Adipose tissue (tissue), 3 donors: Measurements from ENCODE around the gene MT1M. TPM values are rescaled to one million over a fixed set of nuclear protein-coding genes. Genes with fewer than 3 reads are reported as not detected.
"Not testable (repeated sequence)": the region's sequence is repeated elsewhere in the genome, so short reads cannot be mapped to it uniquely, and the experiment has no call there.

Experiments used
- H3K27ac ChIP-seq: one replicate; pipeline ENCODE4 v1.5.1; 2013; ENCODE audit warnings: low read depth, low read length
- WGBS, 3 donors: extraction: QIAGEN DNeasy Blood & Tissue Kit; methylation state at CpG; one replicate each; pipeline ENCODE4 v1.1.7; 2013; 5-methylcytosine and 5-hydroxymethylcytosine counted together
- polyA plus RNA-seq, 3 donors: library from polyadenylated mRNA; stranded (reverse); fragments of 200-250 nt; gene quantifications; one replicate each; pipeline ENCODE4 v1.2.3, GENCODE V29; 2013
- donor health status: healthy with polysubstance abuse.
- donor health status: Bipolar disorder and iron deficiency.
- donor health status: healthy.

Gene MT1M
- polyA plus RNA-seq, result 1,000 to 10,000 TPM in 1 of 3 donors, 100 to 1,000 TPM in 2; 108 to 1,265 (median 551) TPM

DNA sequence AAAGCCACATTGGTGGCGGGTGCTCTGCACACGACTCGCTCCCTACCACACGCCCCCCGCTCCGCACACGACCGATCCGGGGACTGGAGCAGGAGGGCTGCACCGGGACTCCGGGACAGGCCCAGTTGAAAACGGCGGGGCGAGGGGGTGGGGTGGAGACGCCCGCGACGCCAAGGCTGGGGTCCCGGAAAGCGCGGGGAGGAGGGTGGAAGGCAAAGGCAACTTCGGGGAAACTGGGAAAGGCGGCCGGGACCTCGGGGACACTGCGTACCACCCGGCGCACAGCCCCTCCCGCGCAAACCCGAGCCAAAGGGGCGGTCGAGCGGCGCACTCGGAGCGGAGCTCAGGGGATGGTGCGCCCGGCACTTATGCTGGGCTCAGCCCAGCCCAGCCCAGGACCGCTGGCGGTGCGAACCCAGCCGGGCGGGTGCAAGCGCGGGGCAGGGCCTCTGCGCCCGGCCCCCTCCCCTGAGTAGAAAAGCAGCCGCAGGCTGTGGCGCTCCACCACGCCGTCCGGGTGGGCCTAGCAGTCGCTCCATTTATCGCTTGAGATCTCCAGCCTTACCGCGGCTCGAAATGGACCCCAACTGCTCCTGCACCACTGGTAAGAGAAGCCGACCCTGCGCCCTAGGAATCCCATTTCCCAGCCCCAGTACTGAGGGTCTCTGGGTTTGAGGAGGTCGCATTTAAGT is at the start of gene MT1M:
TSS of gene MT1M (plus strand) at position 504 of the 692 bp plus-strand sequence. CDS start at position 577, 73 bp downstream.
- peak within 1 kb of the TSS; percentile 41 for H3K27ac ChIP-seq
- WGBS, 3 donors, result 1% methylated on average over 58 to 61 of the region's 61 CpGs

DNA sequence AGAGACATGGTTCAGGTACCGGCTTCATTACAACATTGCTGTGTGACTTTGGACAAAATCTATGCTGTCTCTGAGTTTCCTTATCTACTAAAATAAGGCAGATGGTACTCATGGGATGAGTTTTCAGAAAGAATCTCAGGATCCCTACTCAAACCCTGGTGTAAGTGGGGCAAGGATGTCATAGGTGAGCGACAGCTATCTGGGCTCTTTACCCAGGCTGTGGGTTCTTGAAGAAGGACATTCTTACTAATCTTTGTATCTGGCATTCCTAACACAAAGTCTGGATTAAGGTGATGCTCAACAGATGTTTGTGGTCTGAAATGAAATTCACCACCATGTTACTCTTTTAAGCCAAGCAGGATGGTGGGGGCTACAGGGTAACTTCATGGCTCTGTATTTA is 49.5 kb upstream of the MT1M start:
- 91 to 97% (median 93%) methylated on average over 2 of the region's 2 CpGs for WGBS, 3 donors
- H3K27ac ChIP-seq, result not testable (repeated sequence)

DNA sequence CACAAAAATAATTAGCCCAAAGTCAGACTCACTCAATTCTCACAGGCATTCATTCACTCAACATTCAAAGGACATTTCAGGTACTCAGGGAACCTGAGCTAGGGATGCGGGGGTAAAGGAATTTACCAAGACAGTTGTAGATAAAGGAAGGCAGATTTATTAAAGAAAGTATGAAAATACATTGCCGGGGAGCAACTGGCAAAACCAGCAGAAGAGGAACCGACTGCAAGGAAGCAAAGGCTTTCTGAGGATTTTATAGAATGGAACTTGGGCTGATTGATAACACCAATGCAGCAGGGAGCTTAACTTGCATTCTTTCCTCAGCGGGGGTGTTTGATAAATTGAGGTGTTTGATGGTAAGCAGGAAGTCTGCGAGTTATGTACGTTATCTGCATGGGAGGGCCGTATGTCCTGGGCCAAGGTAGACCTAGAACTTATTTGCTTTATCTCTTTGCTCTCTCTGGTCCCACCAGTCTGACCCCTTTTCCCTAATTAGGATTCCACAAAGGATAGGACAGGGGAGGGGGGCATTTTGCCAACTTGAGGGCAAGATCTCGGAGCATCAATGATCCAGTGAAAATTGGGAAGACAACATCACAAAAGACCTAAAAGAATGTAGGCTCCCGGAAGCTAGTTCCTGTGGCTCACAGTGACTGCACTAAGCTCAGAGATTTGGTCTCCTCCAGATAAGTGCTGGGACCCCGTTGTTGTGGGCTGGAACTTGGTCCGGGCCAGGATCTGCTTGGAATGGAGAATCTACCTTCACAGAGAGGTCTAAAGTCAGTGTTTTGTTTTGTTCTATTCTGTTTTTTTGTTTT is 48.9 kb upstream of the MT1M start:
- 57 to 74% (median 63%) methylated on average over 11 of the region's 11 CpGs for WGBS, 3 donors
- H3K27ac ChIP-seq, result no peak overlapping the region

DNA sequence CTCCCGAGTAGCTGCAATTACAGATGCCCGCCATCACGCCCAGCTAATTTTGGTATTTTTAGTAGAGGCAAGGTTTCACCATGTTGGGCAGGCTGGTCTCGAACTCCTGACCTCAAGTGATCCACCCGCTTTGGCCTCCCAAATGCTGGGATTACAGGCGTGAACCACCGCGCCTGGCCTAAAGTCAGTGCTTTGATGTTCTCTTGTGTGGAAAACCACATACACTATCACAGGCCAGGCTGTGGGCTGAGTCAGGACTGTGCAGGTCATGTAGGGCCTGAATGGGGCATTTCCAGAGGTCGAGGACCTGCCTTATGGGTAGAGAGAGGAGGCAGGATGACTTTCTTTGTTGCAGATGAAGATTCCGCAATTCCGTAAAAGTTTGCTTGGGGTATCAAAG is 48.2 kb upstream of the MT1M start:
- no peak overlapping the region for H3K27ac ChIP-seq
- WGBS, 3 donors, result 84 to 91% (median 86%) methylated on average over 11 of the region's 11 CpGs

DNA sequence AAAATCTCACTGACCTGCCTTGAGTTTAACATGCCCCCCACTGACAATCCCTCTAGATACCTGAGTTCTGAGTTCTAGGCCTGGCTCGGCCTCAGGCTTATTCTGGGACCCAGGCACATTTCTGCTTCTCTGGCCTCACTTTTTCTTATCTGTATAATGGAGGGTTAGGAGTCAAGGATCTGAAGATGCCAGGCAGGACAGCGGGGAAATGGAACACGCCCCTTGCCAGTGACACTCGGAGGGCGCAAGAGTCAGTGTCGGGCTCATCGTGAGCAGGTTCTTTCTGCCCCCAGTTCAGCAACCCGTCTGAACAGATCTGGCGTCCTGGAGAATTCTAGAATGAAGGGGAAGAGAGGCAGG is 43.7 kb upstream of the MT1M start:
- no peak overlapping the region for H3K27ac ChIP-seq
- 33 to 38% (median 36%) methylated on average over 9 of the region's 9 CpGs for WGBS, 3 donors

DNA sequence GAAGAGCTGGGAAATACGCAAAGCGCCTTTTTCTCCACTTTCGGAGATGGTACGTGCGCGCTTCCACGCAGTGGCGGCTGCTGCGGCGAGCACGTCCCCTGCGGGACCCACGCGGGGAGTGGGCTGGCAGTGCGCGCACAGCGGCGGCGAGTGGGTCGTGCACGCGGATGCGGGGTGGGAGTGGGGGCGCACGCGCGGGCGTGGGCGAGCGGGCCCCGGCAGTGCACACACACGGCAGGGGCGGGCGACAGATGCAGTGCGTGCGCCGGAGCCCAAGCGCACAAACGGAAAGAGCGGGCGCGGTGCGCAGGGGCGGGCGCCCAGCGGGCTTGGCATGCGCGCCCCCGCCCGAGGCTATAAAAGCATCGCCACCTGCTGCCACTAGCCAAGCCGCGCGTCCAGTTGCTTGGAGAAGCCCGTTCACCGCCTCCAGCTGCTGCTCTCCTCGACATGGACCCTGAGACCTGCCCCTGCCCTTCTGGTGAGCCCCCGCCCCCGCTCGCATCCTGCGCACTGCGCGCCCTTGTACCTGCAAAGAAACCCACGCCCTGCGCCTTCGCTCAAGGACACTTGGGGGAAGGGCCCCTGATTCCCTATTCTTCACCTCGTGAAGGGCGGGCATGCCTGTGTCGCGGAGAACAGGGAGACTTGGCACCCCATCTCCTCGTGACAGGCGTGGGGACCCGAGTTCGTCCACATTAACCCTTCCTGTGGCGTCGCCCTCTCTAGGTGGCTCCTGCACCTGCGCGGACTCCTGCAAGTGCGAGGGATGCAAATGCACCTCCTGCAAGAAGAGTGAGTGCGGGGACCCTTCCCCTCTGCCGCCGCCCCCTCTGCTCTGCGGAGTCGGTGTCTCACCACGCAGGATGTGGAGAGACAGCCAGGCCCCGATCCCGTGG is 43.1 kb upstream of the MT1M start, which contains the start of gene MT3:
TSS of gene MT3 (plus strand) at position 388 of the 899 bp plus-strand sequence. CDS start at position 451, 63 bp downstream.
- H3K27ac ChIP-seq, result no peak within 1 kb of the TSS
- WGBS, 3 donors, result 4 to 7% (median 7%) methylated on average over 65 to 87 of the region's 87 CpGs

DNA sequence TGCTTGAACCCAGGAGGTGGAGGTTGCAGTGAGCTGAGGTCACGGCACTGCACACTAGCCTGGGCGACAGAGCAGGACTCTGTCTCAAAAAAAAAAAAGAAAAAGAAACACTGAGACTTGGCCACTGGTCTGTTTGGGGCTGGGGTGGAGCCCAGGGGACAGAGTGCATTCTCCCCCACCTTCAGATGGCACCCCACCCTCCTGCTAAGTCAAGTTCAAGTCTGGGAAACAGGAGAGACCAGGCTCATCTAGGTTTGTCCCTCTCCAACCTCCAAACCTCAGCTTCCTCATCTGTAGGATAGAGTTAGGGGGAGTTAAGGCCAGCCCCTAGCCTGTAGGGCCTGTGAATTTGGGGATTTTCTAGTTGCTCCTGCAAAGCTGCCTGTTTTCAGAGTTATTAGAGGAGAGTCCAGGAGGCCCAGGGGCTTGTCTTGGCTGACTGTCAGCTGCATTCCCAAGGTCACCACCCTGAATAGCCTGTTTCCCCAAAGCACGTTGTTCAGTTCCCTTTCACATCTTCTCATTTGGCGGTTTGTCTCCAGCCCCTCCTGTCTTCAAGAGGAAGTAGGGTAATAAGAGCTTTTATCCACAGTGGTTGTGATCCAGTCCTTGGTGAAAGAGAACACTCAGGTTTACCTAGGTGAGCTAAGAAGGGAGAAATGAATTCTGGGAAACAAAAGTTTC is 40.9 kb upstream of the MT1M start:
- WGBS, 3 donors, result 51 to 54% (median 51%) methylated on average over 4 of the region's 4 CpGs
- no peak overlapping the region for H3K27ac ChIP-seq

DNA sequence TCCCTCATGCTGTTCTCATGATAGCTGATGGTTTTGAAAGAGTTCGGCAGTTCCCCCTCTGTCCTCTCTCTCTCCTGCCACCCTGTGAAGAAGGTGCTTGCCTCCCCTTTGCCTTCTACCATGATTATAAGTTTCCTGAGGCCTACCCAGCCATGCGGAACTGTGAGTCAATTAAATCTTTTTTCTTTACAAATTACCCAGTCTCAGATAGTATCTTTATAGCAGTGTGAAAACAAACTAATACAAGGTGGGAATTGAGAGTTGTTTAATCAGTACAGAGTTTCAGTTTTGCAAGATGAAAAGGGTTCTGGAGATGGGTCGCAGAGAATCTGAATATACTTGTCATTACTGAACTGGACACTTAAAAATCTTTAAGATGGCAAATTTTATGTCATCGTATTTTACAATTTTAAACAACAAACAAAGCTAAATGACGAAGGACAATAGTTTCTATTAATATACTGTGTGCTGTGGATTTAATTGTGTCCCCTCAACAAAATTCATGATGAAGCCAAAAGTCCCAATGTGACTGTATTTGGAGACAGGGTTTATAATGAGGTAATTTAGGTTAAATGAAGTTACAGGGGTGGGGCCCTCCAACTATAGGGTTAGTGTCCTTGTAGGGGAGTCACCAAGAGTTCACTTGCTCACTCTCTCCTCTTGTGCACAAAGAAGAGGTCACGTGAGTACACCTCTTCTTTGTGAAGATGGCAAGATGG is 38.7 kb upstream of the MT1M start:
- H3K27ac ChIP-seq, result no peak overlapping the region
- 93 to 96% (median 95%) methylated on average over 6 of the region's 6 CpGs for WGBS, 3 donors

DNA sequence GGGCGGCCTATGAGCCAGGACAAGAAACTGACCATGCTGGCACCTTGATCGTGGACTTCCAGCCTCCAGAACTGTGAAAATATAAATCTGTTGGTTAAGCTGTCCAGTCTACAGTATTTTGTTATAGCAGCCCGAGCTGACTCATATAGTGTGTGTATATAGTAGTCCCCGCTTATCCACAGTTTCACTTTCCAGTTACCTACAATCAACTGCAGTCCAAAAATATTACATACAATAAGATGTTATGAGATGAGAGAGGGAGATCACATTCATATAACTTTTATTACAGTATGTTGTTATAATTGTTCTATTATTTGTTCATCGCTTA is 38.2 kb upstream of the MT1M start:
- 84 to 97% (median 95%) methylated on average over 5 of the region's 5 CpGs for WGBS, 3 donors

DNA sequence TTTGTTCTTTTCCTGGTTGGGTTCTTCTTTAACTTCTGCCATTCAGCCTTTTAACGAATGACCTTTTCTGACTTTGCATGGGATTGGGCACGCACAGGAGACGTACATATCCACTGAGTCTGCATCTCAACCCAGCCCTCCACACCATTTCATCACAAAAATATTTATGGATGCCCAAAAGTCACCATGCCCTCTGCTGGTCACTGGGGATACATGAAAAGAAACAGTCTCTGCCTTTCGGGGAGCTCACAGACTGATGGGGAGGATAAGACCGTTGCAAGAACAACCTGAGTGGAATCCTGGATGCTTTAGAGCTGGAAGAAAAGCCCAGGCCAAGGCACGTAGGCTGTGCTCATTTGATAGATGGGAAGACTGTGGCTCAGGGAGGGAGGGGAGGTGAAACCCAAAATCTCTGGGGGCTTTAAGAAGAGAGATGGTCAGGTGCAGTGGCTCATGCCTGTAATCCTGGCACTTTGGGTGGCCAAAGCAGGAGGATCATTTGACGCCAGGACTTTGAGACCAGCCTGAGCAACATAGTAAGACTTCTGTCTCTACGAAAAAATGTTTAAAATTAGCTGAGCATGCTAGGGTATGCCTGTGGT is 32.0 kb upstream of the MT1M start:
- H3K27ac ChIP-seq, result no peak overlapping the region
- 29 to 34% (median 29%) methylated on average over 8 of the region's 8 CpGs for WGBS, 3 donors

More for the DNA sequence above, 38.2 kb upstream of the MT1M start:
- H3K27ac ChIP-seq, result no peak overlapping the region

DNA sequence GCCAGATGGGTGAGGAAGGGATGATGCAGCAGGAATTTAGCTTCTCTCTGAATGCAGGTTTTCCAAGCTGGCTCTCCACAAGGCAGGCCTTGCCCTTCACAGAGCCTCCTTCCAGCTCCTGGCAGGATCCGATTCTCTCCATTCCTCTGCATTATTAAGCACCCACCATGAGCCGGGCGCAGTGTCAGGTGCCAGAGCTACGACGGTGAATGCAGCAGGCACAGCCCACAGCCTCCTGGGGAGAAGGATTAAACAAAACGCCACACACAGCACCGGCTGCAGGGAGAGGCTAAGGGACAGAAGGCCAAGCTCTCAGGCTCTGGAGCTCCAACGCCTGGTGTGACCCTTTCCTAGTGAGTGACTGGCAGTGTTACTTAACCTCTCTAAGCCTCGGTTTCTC is 31.1 kb upstream of the MT1M start:
- H3K27ac ChIP-seq, result no peak overlapping the region
- WGBS, 3 donors, result 63 to 77% (median 74%) methylated on average over 9 of the region's 9 CpGs

DNA sequence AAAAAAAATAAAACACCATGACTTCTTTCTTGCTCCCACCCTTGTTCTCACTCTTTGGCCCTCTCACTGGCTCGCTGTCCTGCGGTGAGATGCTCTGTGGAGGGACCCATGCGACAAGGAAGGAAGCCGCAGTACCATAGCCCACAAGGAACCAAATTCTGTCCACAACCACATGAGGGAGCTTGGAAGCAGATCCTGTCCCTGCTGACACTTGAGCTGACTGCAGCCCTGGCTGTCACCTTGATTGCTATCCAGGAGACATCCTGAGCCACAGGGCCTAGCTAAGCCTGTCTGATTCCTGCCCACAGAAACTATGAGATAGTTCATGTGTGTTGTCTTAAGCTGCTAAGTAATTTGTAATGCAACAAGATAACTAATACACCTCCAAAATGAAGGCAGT is 28.9 kb upstream of the MT1M start:
- 37 to 47% (median 46%) methylated on average over 4 of the region's 4 CpGs for WGBS, 3 donors
- no peak overlapping the region for H3K27ac ChIP-seq

DNA sequence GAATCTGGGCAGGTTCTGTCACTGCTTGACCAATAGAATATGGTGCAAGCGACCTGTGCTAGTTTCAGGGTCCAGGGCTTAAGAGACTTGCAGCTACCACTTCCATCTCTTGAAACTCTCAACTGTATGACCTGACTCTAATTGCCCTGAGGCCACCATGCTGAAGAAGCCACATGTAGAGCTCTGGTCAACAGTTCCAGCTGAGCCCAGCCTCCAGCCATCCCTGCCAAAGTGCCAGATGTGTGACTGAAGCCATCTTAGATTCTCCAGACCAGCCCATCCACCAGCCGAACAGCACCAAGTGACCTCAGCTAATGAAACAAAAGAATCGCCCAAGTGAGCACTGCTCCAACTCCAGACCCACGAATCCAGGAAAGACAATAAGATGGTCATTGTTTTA is 27.5 kb upstream of the MT1M start:
- no peak overlapping the region for H3K27ac ChIP-seq
- WGBS, 3 donors, result 91 to 93% (median 91%) methylated on average over 4 of the region's 4 CpGs

DNA sequence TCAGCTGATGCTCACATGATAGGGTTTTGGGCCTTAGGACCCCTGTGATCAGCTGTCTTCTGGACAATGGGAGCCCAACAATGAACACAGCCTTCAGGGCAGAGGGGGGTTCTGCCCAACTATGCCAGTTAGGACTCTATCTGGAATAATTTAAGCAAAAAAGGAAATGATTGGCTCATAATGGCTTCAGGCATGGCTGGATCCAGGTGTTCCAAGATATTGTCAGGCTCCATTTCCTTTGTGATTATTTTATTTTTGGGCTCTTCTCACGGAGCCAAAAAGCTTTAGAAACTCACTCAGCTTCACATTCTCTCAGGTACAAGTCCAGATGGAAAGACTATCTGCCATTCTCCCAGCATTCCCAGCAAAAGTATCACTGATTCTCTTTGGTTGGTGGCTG is 27.0 kb upstream of the MT1M start:
- H3K27ac ChIP-seq, result no peak overlapping the region
- 67 to 92% (median 91%) methylated on average over 1 of the region's 1 CpG for WGBS, 3 donors

DNA sequence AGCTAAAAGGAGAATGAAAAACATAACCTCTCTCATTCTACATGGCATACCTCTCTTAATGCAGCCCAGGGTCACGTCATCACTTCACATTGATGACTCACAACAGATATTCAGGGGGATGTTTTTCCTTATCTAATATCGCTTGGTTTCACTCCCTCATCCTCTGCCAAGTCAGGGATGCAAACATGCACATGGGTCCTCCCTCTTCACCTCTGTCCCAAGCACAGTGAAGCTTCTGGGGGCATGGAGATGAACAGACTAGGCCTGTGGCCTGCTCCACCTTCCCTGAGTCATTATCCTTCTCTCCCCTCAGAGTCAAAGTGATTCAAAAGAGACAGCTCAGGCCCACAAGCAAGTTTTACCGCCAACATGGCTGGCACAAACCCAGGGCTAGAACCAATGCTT is 26.4 kb upstream of the MT1M start:
- WGBS, 3 donors, result 60 to 64% (median 64%) methylated on average over 3 of the region's 3 CpGs
- H3K27ac ChIP-seq, result no peak overlapping the region

DNA sequence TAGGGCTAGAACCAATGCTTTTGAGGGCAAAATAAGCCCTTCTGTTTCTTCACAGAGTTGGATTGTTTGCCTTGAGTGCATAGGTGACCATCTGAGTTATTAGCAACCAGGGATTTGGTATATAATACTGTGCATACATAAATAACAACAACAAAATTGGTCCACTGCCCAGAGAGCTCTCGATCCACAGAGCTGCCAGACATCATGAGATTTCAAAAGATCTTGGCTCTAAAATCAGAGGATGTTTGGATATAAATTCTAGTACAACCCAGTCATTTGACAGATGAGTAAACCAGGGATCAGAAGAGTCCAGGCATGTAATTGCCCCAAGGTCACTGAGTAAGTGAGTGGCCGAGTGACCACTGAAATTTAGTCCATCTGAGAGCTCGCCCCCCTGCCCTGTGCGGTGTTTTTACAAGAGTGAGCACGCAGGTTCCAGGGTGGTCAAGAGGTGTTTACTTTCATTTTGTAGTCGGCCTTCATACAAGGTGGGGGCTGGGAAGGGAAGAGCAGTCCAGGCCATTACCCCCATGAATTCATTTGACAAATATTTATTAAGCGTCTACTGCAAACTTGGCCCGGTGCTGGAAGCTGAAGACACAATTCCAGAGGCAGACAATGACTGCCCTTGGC is 25.9 kb upstream of the MT1M start:
- WGBS, 3 donors, result 37 to 41% (median 40%) methylated on average over 8 of the region's 8 CpGs

DNA sequence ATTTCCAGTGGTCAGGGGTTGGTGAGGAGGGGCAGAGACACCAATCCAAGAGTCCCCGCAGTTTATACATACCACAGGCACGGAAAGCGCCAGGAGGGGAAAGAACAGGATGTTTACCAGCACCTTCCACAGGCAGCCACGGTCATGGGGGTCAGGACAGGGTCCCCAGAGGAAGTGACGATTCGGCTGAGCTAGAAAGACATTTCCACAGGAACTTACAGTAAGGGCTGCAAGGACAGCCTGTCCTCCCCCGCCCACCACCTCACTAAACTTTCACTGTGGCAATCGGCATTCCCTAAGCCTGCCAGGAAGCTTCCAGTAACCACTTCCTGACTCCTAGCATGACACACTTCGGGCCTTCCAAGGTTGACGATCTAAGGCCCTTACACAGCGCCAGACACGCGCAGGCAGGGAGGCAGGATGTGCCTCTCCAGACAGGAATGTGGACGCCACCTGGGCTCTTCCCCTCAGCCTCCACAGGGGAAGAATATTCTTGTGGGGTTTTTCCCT is 25.3 kb upstream of the MT1M start:
- 26 to 70% (median 30%) methylated on average over 14 of the region's 14 CpGs for WGBS, 3 donors
- peak overlapping the region; percentile 84 for H3K27ac ChIP-seq

More for the DNA sequence above, 25.9 kb upstream of the MT1M start:
- peak overlapping the region; percentile 84 for H3K27ac ChIP-seq
